VCaP (cell line): ENCODE results near the gene ENTPD7.
"Not testable (repeated sequence)": the region's sequence is repeated elsewhere in the genome, so short reads cannot be mapped to it uniquely, and the experiment has no call there.

Experiments used
- H3K27ac ChIP-seq: fragments of 450-650 bp; 2 replicates; pipeline ENCODE4 v1.5.1; 2017
- CTCF ChIP-seq: fragments of 450-650 bp; conservative IDR thresholded peaks from 2 replicates; pipeline ENCODE4 v1.5.1; 2017; ENCODE audit warnings: mild to moderate bottlenecking, moderate library complexity

ENTPD7 gene

GRCh38 chr10:99720387-99720786 is 61.1 kb downstream of the ENTPD7 start:
- no peak for TF ChIP-seq CTCF
- H3K27ac ChIP-seq = no peak overlapping the region

GRCh38 chr10:99730026-99730425 is 70.7 kb downstream of the ENTPD7 start:
- TF ChIP-seq CTCF = no peak
- H3K27ac ChIP-seq = no peak overlapping the region

GRCh38 chr10:99731306-99732032 is 72.2 kb downstream of the ENTPD7 start:
- no peak for TF ChIP-seq CTCF

GRCh38 chr10:99732033-99732842 is 72.9 kb downstream of the ENTPD7 start, which contains the start of the genes COX15 and CUTC:
TSS of gene COX15 (minus strand) at chr10:99732127. CDS start at chr10:99732049, 78 bp downstream.
TSS of gene CUTC (plus strand) at chr10:99732234. CDS start at chr10:99732349, 115 bp downstream.
- H3K27ac ChIP-seq = peak within 1 kb of the TSS; percentile 87
- peak; percentile 70; the same call in 1 of the 2 replicates for TF ChIP-seq CTCF

More at GRCh38 chr10:99731306-99732032, 72.2 kb downstream of the ENTPD7 start:
- peak overlapping the region; percentile 87 for H3K27ac ChIP-seq

- peak overlapping the region; percentile 87 for H3K27ac ChIP-seq
These were observed 74.1 kb downstream of the ENTPD7 start for GRCh38 chr10:99733366-99733765.

GRCh38 chr10:99734111-99734510 is 74.8 kb downstream of the ENTPD7 start:
- H3K27ac ChIP-seq = not testable (repeated sequence)

More at GRCh38 chr10:99733366-99733765, 74.1 kb downstream of the ENTPD7 start:
- no peak for TF ChIP-seq CTCF

- TF ChIP-seq CTCF = no peak
- no peak overlapping the region for H3K27ac ChIP-seq
These were observed 81.0 kb downstream of the ENTPD7 start for GRCh38 chr10:99740260-99740659.
